ENCODE measurements around the gene PCSK4.

DNA sequence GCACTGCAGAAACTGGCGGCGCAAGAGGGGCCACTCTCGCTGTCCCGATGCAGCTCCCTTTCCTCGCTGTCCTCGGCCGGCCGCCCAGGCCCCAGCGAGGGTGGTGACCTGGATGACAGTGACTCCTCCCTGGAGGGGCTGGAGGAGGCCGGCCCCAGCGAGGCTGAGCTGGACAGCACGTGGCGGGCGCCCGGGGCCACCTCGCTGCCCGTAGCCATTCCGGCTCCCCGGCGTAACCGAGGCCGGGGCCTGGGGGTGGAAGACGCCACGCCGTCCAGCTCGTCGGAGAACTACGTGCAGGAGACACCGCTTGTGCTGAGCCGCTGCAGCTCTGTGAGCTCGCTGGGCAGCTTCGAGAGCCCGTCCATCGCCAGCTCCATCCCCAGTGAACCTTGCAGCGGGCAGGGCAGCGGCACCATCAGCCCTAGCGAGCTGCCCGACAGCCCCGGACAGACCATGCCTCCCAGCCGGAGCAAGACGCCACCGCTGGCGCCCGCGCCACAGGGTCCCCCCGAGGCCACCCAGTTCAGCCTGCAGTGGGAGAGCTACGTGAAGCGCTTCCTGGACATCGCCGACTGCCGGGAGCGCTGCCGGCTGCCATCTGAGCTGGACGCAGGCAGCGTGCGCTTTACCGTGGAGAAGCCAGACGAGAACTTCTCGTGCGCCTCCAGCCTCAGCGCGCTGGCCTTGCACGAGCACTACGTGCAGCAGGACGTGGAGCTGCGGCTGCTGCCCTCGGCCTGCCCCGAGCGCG lies 23.5 kb downstream of the PCSK4 start:
- no peak for TF ChIP-seq ARNT (IDR thresholded peaks at IDR 0.05)
- no peak for TF ChIP-seq SP1 (IDR thresholded peaks at IDR 0.05)
- no peak for TF ChIP-seq TARDBP (IDR thresholded peaks at IDR 0.05)
- TF ChIP-seq, protein P1, sequence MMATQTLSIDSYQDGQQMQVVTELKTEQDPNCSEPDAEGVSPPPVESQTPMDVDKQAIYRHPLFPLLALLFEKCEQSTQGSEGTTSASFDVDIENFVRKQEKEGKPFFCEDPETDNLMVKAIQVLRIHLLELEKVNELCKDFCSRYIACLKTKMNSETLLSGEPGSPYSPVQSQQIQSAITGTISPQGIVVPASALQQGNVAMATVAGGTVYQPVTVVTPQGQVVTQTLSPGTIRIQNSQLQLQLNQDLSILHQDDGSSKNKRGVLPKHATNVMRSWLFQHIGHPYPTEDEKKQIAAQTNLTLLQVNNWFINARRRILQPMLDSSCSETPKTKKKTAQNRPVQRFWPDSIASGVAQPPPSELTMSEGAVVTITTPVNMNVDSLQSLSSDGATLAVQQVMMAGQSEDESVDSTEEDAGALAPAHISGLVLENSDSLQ (IDR thresholded peaks at IDR 0.05), result no peak
- TF ChIP-seq LEF1 (IDR thresholded peaks at IDR 0.05; ENCODE audit: borderline replicate concordance), result no peak
- no peak for TF ChIP-seq BHLHE40 (IDR thresholded peaks at IDR 0.05; ENCODE audit: borderline replicate concordance)
- no peak for TF ChIP-seq ZNF384 (IDR thresholded peaks at IDR 0.05)
- TF ChIP-seq HDGF (IDR thresholded peaks at IDR 0.05; ENCODE audit: borderline replicate concordance), result no peak
- no peak for TF ChIP-seq FOXM1 (IDR thresholded peaks at IDR 0.05; ENCODE audit: borderline replicate concordance)
- no peak for TF ChIP-seq NFRKB (IDR thresholded peaks at IDR 0.05)
- no peak for TF ChIP-seq ELF4 (IDR thresholded peaks at IDR 0.05)
- TF ChIP-seq L3MBTL2 (conservative IDR thresholded peaks at IDR 0.05), result no peak
